ENCODE data around the gene HEYL. TPM values are rescaled to one million over a fixed set of nuclear protein-coding genes. Genes with fewer than 3 reads are reported as not detected.

The HEYL gene
- total RNA-seq, 2 donors from 2014 or later = 28.1 to 35.4 TPM

GRCh38 chr1:39585933-39586332 lies 53.5 kb downstream of the HEYL start:
- H3K9me3 ChIP-seq = no peaks in the 10 kb centered on the region
- no peak overlapping the region for H3K4me3 ChIP-seq
- H3K4me1 ChIP-seq = no peaks in the 10 kb centered on the region
- H3K27me3 ChIP-seq = no peaks in the 10 kb centered on the region
- DNase-seq (ENCODE audit: low spot score) = no peak
- no peak overlapping the region for H3K27ac ChIP-seq
- H3K36me3 ChIP-seq = no peaks in the 10 kb centered on the region
- TF ChIP-seq CTCF (IDR thresholded peaks at IDR 0.05) = no peak

- H3K9me3 ChIP-seq = no peaks in the 10 kb centered on the region
- H3K4me1 ChIP-seq = peaks cover 0 to 34% of the 10 kb centered on the region in 2 donors
- H3K27ac ChIP-seq = peak overlapping the region; percentile 88 to 91
- peak overlapping the region; percentile 62 to 68 for H3K4me3 ChIP-seq
- peaks cover 39% of the 10 kb centered on the region for H3K36me3 ChIP-seq
- H3K27me3 ChIP-seq = no peaks in the 10 kb centered on the region
- no peak for DNase-seq (ENCODE audit: low spot score)
- no peak for TF ChIP-seq CTCF (IDR thresholded peaks at IDR 0.05)
These were observed 63.3 kb downstream of the HEYL start for GRCh38 chr1:39576016-39576657.

GRCh38 chr1:39575191-39576015 lies 64.0 kb downstream of the HEYL start:
- peak; percentile 77 for DNase-seq (ENCODE audit: low spot score)

GRCh38 chr1:39574646-39575045 lies 64.8 kb downstream of the HEYL start:
- no peak for DNase-seq (ENCODE audit: low spot score)
- TF ChIP-seq CTCF (IDR thresholded peaks at IDR 0.05) = no peak
- Histone ChIP-seq H3K4me1 (peaks cover 0 to 34% of the 10 kb centered on the region in 2 donors), H3K4me3 (peak overlapping the region; percentile 62 to 68), H3K9me3 (no peaks in the 10 kb centered on the region), H3K27me3 (no peaks in the 10 kb centered on the region), H3K36me3 (peaks cover 54% of the 10 kb centered on the region), H3K27ac (peak overlapping the region; percentile 88 to 91)

More at GRCh38 chr1:39575191-39576015, 64.0 kb downstream of the HEYL start:
- H3K27me3 ChIP-seq = no peaks in the 10 kb centered on the region
- H3K4me1 ChIP-seq = peaks cover 0 to 34% of the 10 kb centered on the region in 2 donors
- H3K36me3 ChIP-seq = peaks cover 47% of the 10 kb centered on the region
- TF ChIP-seq CTCF (IDR thresholded peaks at IDR 0.05) = no peak
- peak overlapping the region; percentile 88 to 91 for H3K27ac ChIP-seq
- H3K4me3 ChIP-seq = peak overlapping the region; percentile 62 to 68
- H3K9me3 ChIP-seq = no peaks in the 10 kb centered on the region

Other genes with a start within 250 kb of the HEYL start
- gene BMP8A, start 148.0 kb downstream of the HEYL start, total RNA-seq = 1 to 10 TPM; 1.4 to 3.2 TPM
- gene PABPC4, start 62.9 kb downstream of the HEYL start, total RNA-seq = 100 to 1,000 TPM; 199 to 219 TPM
- 10 to 100 TPM in 1 of 2 donors, 1 to 10 TPM in 1; 4.6 to 24.6 TPM for gene NT5C1A, start 32.5 kb upstream of the HEYL start, total RNA-seq
- 1 to 10 TPM; 1.3 to 2.8 TPM for gene HPCAL4, start 51.8 kb upstream of the HEYL start, total RNA-seq
- gene PPIE, start 99.2 kb upstream of the HEYL start, total RNA-seq = 10 to 100 TPM; 22.6 to 23.4 TPM
- 1 to 10 TPM; 3.6 to 4.9 TPM for gene OXCT2, start 131.7 kb upstream of the HEYL start, total RNA-seq
- gene BMP8B, start 149.2 kb upstream of the HEYL start, total RNA-seq = under 1 TPM; 0.22 to 0.63 TPM
- 10 to 100 TPM; 12.8 to 21.8 TPM for gene TRIT1, start 243.9 kb upstream of the HEYL start, total RNA-seq

Data from right atrium auricular region (tissue), 2 donors.